Activated CD8-positive, alpha-beta memory T cell treated with anti-CD3 and anti-CD28 coated beads for 1 hour (primary cell): ENCODE measurements around the gene SND1.

Source experiments
- DNase-seq, 2 donors: peaks; one replicate each; pipeline ENCODE4 v3.0.0-alpha.2; 2020; ENCODE audit warnings: low read depth in 1 of 2; ENCODE audit errors: extremely low read depth in 1 of 2

The SND1 gene

GRCh38 chr7:127920787-127921438 lies 268.9 kb downstream of the SND1 start:
- no peak for DNase-seq

- no peak for DNase-seq
Measured at GRCh38 chr7:127922656-127923055, 270.7 kb downstream of the SND1 start.

GRCh38 chr7:127924874-127925273 lies 272.9 kb downstream of the SND1 start:
- no peak for DNase-seq

- no peak for DNase-seq
Measured at GRCh38 chr7:127927348-127927696, 275.3 kb downstream of the SND1 start.

- DNase-seq, result no peak
Measured at GRCh38 chr7:127928222-127928621, 276.2 kb downstream of the SND1 start.

- DNase-seq, result no peak
Measured at GRCh38 chr7:127928852-127929251, 276.9 kb downstream of the SND1 start.

GRCh38 chr7:127930341-127931328 lies 278.6 kb downstream of the SND1 start:
- no peak for DNase-seq

- DNase-seq, result no peak
Measured at GRCh38 chr7:127932076-127932475, 280.1 kb downstream of the SND1 start.

- no peak for DNase-seq
Measured at GRCh38 chr7:127932496-127932895, 280.5 kb downstream of the SND1 start.

- no peak for DNase-seq
Measured at GRCh38 chr7:127933146-127933545, 281.2 kb downstream of the SND1 start.

- DNase-seq, result no peak
Measured at GRCh38 chr7:127934711-127935110, 282.7 kb downstream of the SND1 start.

GRCh38 chr7:127935847-127936376 lies 283.9 kb downstream of the SND1 start:
- no peak for DNase-seq

- DNase-seq, result no peak
Measured at GRCh38 chr7:127937066-127937680, 285.2 kb downstream of the SND1 start.

GRCh38 chr7:127938588-127938987 lies 286.6 kb downstream of the SND1 start:
- DNase-seq, result no peak

- no peak for DNase-seq
Measured at GRCh38 chr7:127940381-127941160, 288.6 kb downstream of the SND1 start.

- no peak for DNase-seq
Measured at GRCh38 chr7:127941476-127942210, 289.6 kb downstream of the SND1 start.

GRCh38 chr7:127943541-127944521 lies 291.8 kb downstream of the SND1 start:
- no peak for DNase-seq

GRCh38 chr7:127946111-127946510 lies 294.1 kb downstream of the SND1 start:
- no peak for DNase-seq

GRCh38 chr7:127946847-127947246 lies 294.9 kb downstream of the SND1 start:
- no peak for DNase-seq
